K562 (cell line): ENCODE data around the gene ABLIM2. TPM values are rescaled to one million over a fixed set of nuclear protein-coding genes. Genes with fewer than 3 reads are reported as not detected.

Source experiments
- ATAC-seq: fragments of 200-7000 bp; cut with Tn5 transposase; 3 replicates; pipeline ENCODE4 v1.9.1; 2020; ENCODE audit warnings: moderate library complexity
- BruUV-seq: library from RNA; stranded (reverse); fragments of 400-500 nt; replicated peaks from 2 replicates; lab custom pipeline; 2021; lab: Mats Ljungman, UMichigan
- CTCF ChIA-PET: fragments of 300-600 bp; formaldehyde crosslinking; extraction: SDS; loops from one replicate; lab custom pipeline; 2021; ENCODE audit warnings: low intra/inter-chr PET ratio; lab: Yijun Ruan, JAX
- POLR2A ChIA-PET: fragments of 300-600, 350-650 bp; sonication (Branson Sonifier 250); formaldehyde crosslinking; extraction: SDS; loops from one replicate; lab custom pipeline; 2021; ENCODE audit warnings: antibody characterized with exemption, inconsistent platforms; lab: Yijun Ruan, JAX
- DNase-seq, 4 experiments: peaks; one replicate each; pipeline versions ENCODE4 v3.0.0 to v3.0.0-alpha.2; 2011 to 2018; ENCODE audit warnings: low spot score in 3 of 4, mixed read lengths in 3 of 4; ENCODE audit errors: extremely low read depth in 1 of 4
- FAIRE-seq: peaks from 2 replicates; lab custom pipeline; 2011; peaks lifted over from hg19 to GRCh38; lab: Jason Lieb, UNC
- H2AFZ ChIP-seq: 2 replicates; pipeline ENCODE4 v1.6.0; 2011; ENCODE audit warnings: low read depth, low read length, control low read depth, inconsistent platforms
- H3K27ac ChIP-seq: fragments of 200-600 bp; 3 replicates; pipeline ENCODE4 v1.8.0; 2011; ENCODE audit warnings: low read depth, mild to moderate bottlenecking, control low read depth, inconsistent platforms, low read length, moderate library complexity, mixed read lengths; ENCODE audit errors: extremely low read depth
- H3K27me3 ChIP-seq, 2 experiments: fragments of 300-600 bp in 1 of 2; 2 replicates in 1 of 2; 3 replicates in 1 of 2; pipeline versions ENCODE4 v1.6.0 to v1.8.0; 2011; ENCODE audit warnings: inconsistent platforms in 2 of 2, low read length in 2 of 2, mild to moderate bottlenecking in 1 of 2, mixed read lengths in 1 of 2, moderate library complexity in 1 of 2; ENCODE audit not compliant: control insufficient read depth in 2 of 2, insufficient read depth in 2 of 2
- H3K36me3 ChIP-seq: fragments of 300-600 bp; 3 replicates; pipeline ENCODE4 v1.8.0; 2011; ENCODE audit warnings: mild to moderate bottlenecking, low read length, inconsistent platforms; ENCODE audit not compliant: control insufficient read depth, insufficient read depth
- H3K4me1 ChIP-seq, 2 experiments: fragments of 200-600 bp in 1 of 2; replicated peaks in 1 of 2; 2 replicates in 1 of 2; 3 replicates in 1 of 2; pipeline versions ENCODE4 v1.5.1 to v1.8.0; 2011; ENCODE audit warnings: inconsistent platforms in 2 of 2, low read length in 2 of 2, mild to moderate bottlenecking in 1 of 2, mixed read lengths in 1 of 2, moderate library complexity in 1 of 2; ENCODE audit not compliant: control insufficient read depth in 2 of 2, insufficient read depth in 2 of 2
- H3K4me2 ChIP-seq: 2 replicates; pipeline ENCODE4 v1.6.1; 2011; ENCODE audit warnings: low read length, control low read depth, inconsistent platforms, mixed read lengths; ENCODE audit not compliant: insufficient read depth
- H3K4me3 ChIP-seq: fragments of 200-600 bp; sonication (generic), shearing (Covaris generic); 2 replicates; pipeline ENCODE4 v1.5.1; 2016; ENCODE audit warnings: control low read depth, inconsistent platforms
- H3K79me2 ChIP-seq: fragments of 200-600 bp; 3 replicates; pipeline ENCODE4 v1.8.0; 2011; ENCODE audit warnings: low read length, inconsistent platforms; ENCODE audit not compliant: control insufficient read depth, insufficient read depth
- H3K9ac ChIP-seq, 2 experiments: 2 replicates each; pipeline versions ENCODE4 v1.6.0 to v1.6.1; 2011; ENCODE audit warnings: low read depth in 2 of 2, low read length in 2 of 2, control low read depth in 1 of 2, inconsistent platforms in 1 of 2, mild to moderate bottlenecking in 1 of 2, mixed read lengths in 1 of 2; ENCODE audit not compliant: insufficient read depth in 1 of 2
- H3K9me1 ChIP-seq: one replicate; pipeline ENCODE4 v1.6.0; 2011; ENCODE audit warnings: inconsistent platforms, mild to moderate bottlenecking, low read length, moderate library complexity; ENCODE audit not compliant: control insufficient read depth, insufficient read depth
- H3K9me3 ChIP-seq: replicated peaks from 2 replicates; pipeline ENCODE4 v1.5.1; 2011; ENCODE audit warnings: low read depth, low read length, inconsistent platforms; ENCODE audit not compliant: control insufficient read depth, insufficient read depth
- H4K20me1 ChIP-seq: replicated peaks from 2 replicates; pipeline ENCODE4 v1.6.1; 2011; ENCODE audit warnings: low read length, inconsistent platforms, mixed read lengths; ENCODE audit not compliant: control insufficient read depth, insufficient read depth
- ARID4B ChIP-seq: sonication (generic); formaldehyde crosslinking; IDR thresholded peaks from 2 replicates; pipeline ENCODE4 v1.8.0; 2022; ENCODE audit warnings: mild to moderate bottlenecking, missing genetic modification reagents
- BHLHE40 ChIP-seq: IDR thresholded peaks from 2 replicates; pipeline ENCODE4 v1.6.1; 2011; ENCODE audit warnings: low read length, improper control_type of control experiment
- CEBPB ChIP-seq: fragments of 450-650 bp; IDR thresholded peaks from 2 replicates; pipeline ENCODE4 v1.6.1; 2016; ENCODE audit warnings: missing genetic modification characterization, missing compliant biosample characterization
- CREB5 ChIP-seq: fragments of 250-450 bp; sonication (Bioruptor Pico); IDR thresholded peaks from 2 replicates; pipeline ENCODE4 v1.5.0; 2020; ENCODE audit warnings: mild to moderate bottlenecking
- CREM ChIP-seq: IDR thresholded peaks from 2 replicates; pipeline ENCODE4 v1.6.1; 2014; ENCODE audit warnings: antibody characterized with exemption, low read depth
- EGR1 ChIP-seq: fragments of 450-650 bp; conservative IDR thresholded peaks from 2 replicates; pipeline ENCODE4 v1.6.1; 2017; ENCODE audit warnings: mild to moderate bottlenecking
- ETV5 ChIP-seq: sonication (generic); formaldehyde crosslinking; IDR thresholded peaks from 2 replicates; pipeline ENCODE4 v1.4.0; 2020; ENCODE audit warnings: low read depth, mild to moderate bottlenecking, missing genetic modification reagents
- GABPA ChIP-seq: fragments of 200-800 bp; sonication (Bioruptor generic); conservative IDR thresholded peaks from 2 replicates; pipeline ENCODE4 v1.6.1; 2016; ENCODE audit warnings: low read depth, missing genetic modification characterization, missing compliant biosample characterization
- GABPB1 ChIP-seq: sonication (generic); formaldehyde crosslinking; IDR thresholded peaks from 2 replicates; pipeline ENCODE4 v1.8.0; 2022; ENCODE audit warnings: mild to moderate bottlenecking, missing genetic modification reagents
- MAX ChIP-seq: sonication (generic); formaldehyde crosslinking; IDR thresholded peaks from 2 replicates; pipeline ENCODE4 v1.9.0; 2022; ENCODE audit warnings: mild to moderate bottlenecking, missing genetic modification reagents
- MAZ ChIP-seq, 2 experiments: fragments of 450-650 bp in 1 of 2; sonication (generic) in 1 of 2; formaldehyde crosslinking; IDR thresholded peaks in 1 of 2; conservative IDR thresholded peaks in 1 of 2; 2 replicates each; pipeline versions ENCODE4 v1.4.0 to v1.5.0; 2020; ENCODE audit warnings: mild to moderate bottlenecking in 1 of 2, missing genetic modification reagents in 1 of 2
- NFIC ChIP-seq: fragments of 450-650 bp; IDR thresholded peaks from 2 replicates; pipeline ENCODE4 v1.6.1; 2017; ENCODE audit warnings: mild to moderate bottlenecking, inconsistent platforms
- ZBTB7A ChIP-seq: IDR thresholded peaks from 2 replicates; pipeline ENCODE4 v1.6.1; 2011; ENCODE audit warnings: low read depth, mild to moderate bottlenecking, low read length, moderate library complexity, borderline replicate concordance; ENCODE audit not compliant: control insufficient read depth
- ZNF146 ChIP-seq: IDR thresholded peaks from one replicate; pipeline ENCODE4 v1.6.1; 2018; ENCODE audit warnings: missing compliant biosample characterization; ENCODE audit not compliant: unreplicated experiment
- WGBS: fragments of 100-300 bp; shearing (Covaris generic); methylation state at CpG from one replicate; pipeline ENCODE4 v1.1.6; 2016; ENCODE audit warnings: low coverage, mixed read lengths; ENCODE audit not compliant: insufficient coverage; ENCODE audit errors: missing lambda C conversion rate; 5-methylcytosine and 5-hydroxymethylcytosine counted together
- in situ Hi-C: fragments of 300-500 bp; cut with MboI; formaldehyde crosslinking; loops from 4 replicates; pipeline ENCODE4 v1.15.0; 2018; ENCODE audit warnings: inconsistent platforms, mixed read lengths
- intact Hi-C: fragments of 100-400 bp; cut with micrococcal nuclease; formaldehyde crosslinking; loops from 2 replicates; pipeline ENCODE4 v1.14.2; 2022
- polyA plus RNA-seq, 8 experiments: library from polyadenylated mRNA; depleted of rRNA in 4 of 8; stranded (reverse) in 5 of 8; unstranded in 3 of 8; fragments of >200 nt; fragmentation: Nextera tagmentation in 2 of 8; fragmentation: Illumina TruSeq in 1 of 8; extraction: Ambion mirVana in 2 of 8; extraction: Trizol in 1 of 8; gene quantifications; 2 replicates each; pipeline versions ENCODE4 v1.2.1 to v1.2.3, GENCODE V29; 2011 to 2014; ENCODE audit warnings: inconsistent platforms in 1 of 8, missing spikeins in 1 of 8
- total RNA-seq, 7 experiments: library from RNA; depleted of rRNA in 6 of 7; stranded (reverse); fragments of >200 nt in 6 of 7; fragmentation: Illumina TruSeq in 2 of 7; extraction: Trizol in 2 of 7; gene quantifications; 2 replicates each; pipeline versions ENCODE4 v1.2.1 to v1.2.3, GENCODE V29; 2011 to 2021; ENCODE audit warnings: low replicate concordance in 1 of 7

Gene ABLIM2
- total and polyA plus RNA-seq, 9 of the 15 experiments (the other 6 are each of a cell fraction or from before 2014, with no cell fraction given) = not detected

- in situ Hi-C loops = no loop called here
- peak within 1 kb of the TSS; percentile 11; the same call in 1 of the 2 replicates for H3K4me3 ChIP-seq
- ChIA-PET CTCF (no interaction called here), POLR2A (interaction anchor here (0.6 to 1.7 kb wide), 5 partner anchors 8 to 22 kb away, joined by 3 to 5 read pairs (median 3); no protein-coding TSS in a partner anchor)
- WGBS = 20% methylated on average over 26 of the region's 32 CpGs
- H2AFZ ChIP-seq = peak within 1 kb of the TSS; percentile 49; the same call in 1 of the 2 replicates
- no peaks in the 10 kb centered on the region for H3K36me3 ChIP-seq
- H3K79me2 ChIP-seq = no peaks in the 10 kb centered on the region
- H3K9ac ChIP-seq = 0 out of 4 replicates have a peak within 1 kb of the TSS, but pooled peaks of 1 of the 2 experiments have one; percentile 45
- no peak for FAIRE-seq
- peak within 1 kb of the TSS; percentile 57 for H3K4me2 ChIP-seq
- H3K27me3 ChIP-seq = peaks cover 0 to 56% of the 10 kb centered on the region in 2 experiments; a peak in 2 of 5 replicates
- no TSS peak for BruUV-seq
- DNase-seq = peak; percentile 58 to 70 (median 64)
- peaks cover 16 to 21% of the 10 kb centered on the region in 2 experiments for H3K4me1 ChIP-seq
- H3K9me1 ChIP-seq = no peaks in the 10 kb centered on the region
- H3K27ac ChIP-seq = no peak within 1 kb of the TSS
- H3K9me3 ChIP-seq = no peaks in the 10 kb centered on the region
- peak; percentile 86 for ATAC-seq
- intact Hi-C loops = no loop called here
- H4K20me1 ChIP-seq = no peaks in the 10 kb centered on the region; the same call in 1 of the 2 replicates
- peak; percentile 57 to 66 for TF ChIP-seq MAZ (CRISPR knock-in tag; conservative IDR thresholded peaks at IDR 0.05 in 1 of 2, IDR thresholded peaks at IDR 0.05 in 1 of 2)
- peak; percentile 76; the same call in 1 of the 2 replicates for TF ChIP-seq MAX (CRISPR knock-in tag)
- peak; percentile 64; the same call in 1 of the 2 replicates for TF ChIP-seq NFIC
- peak; percentile 86 for TF ChIP-seq ETV5 (CRISPR knock-in tag)
- TF ChIP-seq ARID4B (CRISPR knock-in tag) = peak; percentile 71
- TF ChIP-seq GABPA (tag) = peak; percentile 72
- no peak for TF ChIP-seq ZNF146 (CRISPR knock-in tag)
- no peak for TF ChIP-seq CEBPB (tag)
- TF ChIP-seq BHLHE40 = 0 out of 2 replicates have a peak, but pooled peaks have one; percentile 2
- peak; percentile 9; the same call in 1 of the 2 replicates for TF ChIP-seq ZBTB7A
- peak; percentile 64; the same call in 1 of the 2 replicates for TF ChIP-seq CREM
- no peak for TF ChIP-seq CREB5 (CRISPR knock-in tag)
- peak; percentile 75 for TF ChIP-seq EGR1
- TF ChIP-seq GABPB1 (CRISPR knock-in tag) = peak; percentile 68; the same call in 1 of the 2 replicates
Observed at GRCh38 chr4:8198906-8199593, 40.4 kb upstream of the ABLIM2 start, which contains the start of gene SH3TC1. Gene SH3TC1 (plus strand): TSS chr4:8199290. CDS start chr4:8205195, 5,905 bp downstream.
